Lower leg skin (tissue), 4 donors: ENCODE data around the gene CELF2. TPM values are rescaled to one million over a fixed set of nuclear protein-coding genes. Genes with fewer than 3 reads are reported as not detected.

Experiments
- DNase-seq, 2 donors: peaks; one replicate each; pipeline ENCODE4 v3.0.0-alpha.2; 2019; ENCODE audit warnings: low spot score in 2 of 2
- H3K4me3 ChIP-seq: fragments of 200-600 bp; sonication (generic); 2 replicates; pipeline ENCODE4 v1.5.1; 2017; ENCODE audit warnings: mild to moderate bottlenecking, low read depth; ENCODE audit not compliant: poor library complexity, severe bottlenecking
- CTCF ChIP-seq, 3 donors: fragments of 450-650 bp; IDR thresholded peaks; one replicate each; pipeline ENCODE4 v1.5.1; 2016; ENCODE audit warnings: antibody characterized with exemption in 3 of 3, mild to moderate bottlenecking in 3 of 3, moderate library complexity in 2 of 3
- POLR2A ChIP-seq, 2 donors: fragments of 450-650 bp; IDR thresholded peaks; one replicate each; pipeline ENCODE4 v1.6.1; 2016 to 2017; ENCODE audit warnings: antibody characterized with exemption in 2 of 2, mild to moderate bottlenecking in 1 of 2, moderate library complexity in 1 of 2
- WGBS, 2 donors: methylation state at CpG; one replicate each; pipeline ENCODE4 v1.1.5; 2018; 5-methylcytosine and 5-hydroxymethylcytosine counted together
- intact Hi-C: fragments of 100-400 bp; cut with DNase I; formaldehyde crosslinking; loops from one replicate; pipeline ENCODE4 v1.15.0; 2023; ENCODE audit warnings: low total_unique reads
- total RNA-seq, 4 donors: library from RNA; depleted of rRNA; stranded (reverse); fragments of >200 nt; gene quantifications; one replicate each; pipeline ENCODE4 v1.1.0, GENCODE V29; 2016

The CELF2 gene
- total RNA-seq, 4 donors from 2014 or later, result 16.9 to 39.9 (median 20.7) TPM

GRCh38 chr10:11329062-11329673, 311.5 kb downstream of the CELF2 start:
- no peak for DNase-seq
- H3K4me3 ChIP-seq, result no peak overlapping the region
- intact Hi-C loops, result no loop called here
- 16 to 23% methylated on average over 12 of the region's 12 CpGs for WGBS, 2 donors
- TF ChIP-seq CTCF (IDR thresholded peaks at IDR 0.05) (no peak), POLR2A (IDR thresholded peaks at IDR 0.05) (no peak)

- DNase-seq, result no peak
- 45 to 46% methylated on average over 8 of the region's 8 CpGs for WGBS, 2 donors
- TF ChIP-seq POLR2A (IDR thresholded peaks at IDR 0.05), result no peak
- no peak for TF ChIP-seq CTCF (IDR thresholded peaks at IDR 0.05)
Observed at GRCh38 chr10:11330383-11331045, 312.8 kb downstream of the CELF2 start.

DNA sequence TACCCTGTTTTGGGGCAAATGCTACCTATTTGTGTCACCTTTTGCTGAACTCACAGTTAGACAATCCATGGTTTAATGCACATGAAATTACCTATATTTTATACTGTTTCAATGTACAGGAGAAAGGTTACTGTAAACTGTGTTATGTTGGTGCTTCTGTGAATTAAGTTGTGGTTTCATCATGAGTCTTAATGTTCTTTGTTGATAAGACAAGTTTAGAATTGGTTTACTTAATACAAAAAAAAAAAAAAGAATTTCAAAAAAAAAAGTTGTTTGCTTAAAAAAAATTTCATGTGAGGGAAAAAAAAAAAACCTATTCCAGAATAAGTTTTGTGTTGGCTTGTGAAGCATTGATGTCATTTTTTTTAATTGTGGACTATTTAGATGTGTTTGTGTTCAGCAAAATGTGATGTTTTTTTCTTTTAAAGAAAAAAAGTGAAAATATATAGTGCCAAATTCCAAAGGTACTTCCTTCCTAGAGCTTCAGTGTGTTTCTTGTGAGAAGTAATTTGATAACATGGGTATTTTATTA, 313.4 kb downstream of the CELF2 start:
- H3K4me3 ChIP-seq, result no peak overlapping the region
- no peak for TF ChIP-seq CTCF (IDR thresholded peaks at IDR 0.05)
- no peak for TF ChIP-seq POLR2A (IDR thresholded peaks at IDR 0.05)
- no peak for DNase-seq
- intact Hi-C loops, result no loop called here

More at GRCh38 chr10:11330383-11331045, 312.8 kb downstream of the CELF2 start:
- no peak overlapping the region for H3K4me3 ChIP-seq
- intact Hi-C loops, result no loop called here

GRCh38 chr10:11331726-11332125, 314.1 kb downstream of the CELF2 start:
- intact Hi-C loops, result no loop called here
- DNase-seq, result no peak
- no peak overlapping the region for H3K4me3 ChIP-seq
- WGBS, 2 donors, result 48% methylated on average over 3 of the region's 3 CpGs
- TF ChIP-seq POLR2A (IDR thresholded peaks at IDR 0.05) (no peak), CTCF (IDR thresholded peaks at IDR 0.05) (no peak)

GRCh38 chr10:11332846-11333245, 315.2 kb downstream of the CELF2 start:
- no peak for TF ChIP-seq CTCF (IDR thresholded peaks at IDR 0.05)
- no peak for TF ChIP-seq POLR2A (IDR thresholded peaks at IDR 0.05)
- intact Hi-C loops, result no loop called here
- DNase-seq, result no peak
- WGBS, 2 donors, result 88% methylated on average over 10 of the region's 10 CpGs
- no peak overlapping the region for H3K4me3 ChIP-seq
